Keratinocyte (primary cell): Measurements from ENCODE around the gene ERC2.

Experiments
- EZH2 ChIP-seq: IDR thresholded peaks from one replicate; pipeline ENCODE4 v1.6.1; 2012; ENCODE audit warnings: inconsistent platforms, mild to moderate bottlenecking, low read length, moderate library complexity
- TF ChIP-seq, protein P1 (sequence below), 3 experiments: IDR thresholded peaks in 1 of 3; conservative IDR thresholded peaks in 1 of 3; optimal IDR thresholded peaks in 1 of 3; 2 replicates in 2 of 3; 3 replicates in 1 of 3; pipeline versions ENCODE3 to v1.5.1; 2011; ENCODE audit warnings: low read length in 3 of 3, mild to moderate bottlenecking in 3 of 3, moderate library complexity in 2 of 3, control low read depth in 1 of 3, inconsistent platforms in 1 of 3; ENCODE audit not compliant: insufficient read depth in 2 of 3; ENCODE audit errors: extremely low read depth in 1 of 3

DNA sequence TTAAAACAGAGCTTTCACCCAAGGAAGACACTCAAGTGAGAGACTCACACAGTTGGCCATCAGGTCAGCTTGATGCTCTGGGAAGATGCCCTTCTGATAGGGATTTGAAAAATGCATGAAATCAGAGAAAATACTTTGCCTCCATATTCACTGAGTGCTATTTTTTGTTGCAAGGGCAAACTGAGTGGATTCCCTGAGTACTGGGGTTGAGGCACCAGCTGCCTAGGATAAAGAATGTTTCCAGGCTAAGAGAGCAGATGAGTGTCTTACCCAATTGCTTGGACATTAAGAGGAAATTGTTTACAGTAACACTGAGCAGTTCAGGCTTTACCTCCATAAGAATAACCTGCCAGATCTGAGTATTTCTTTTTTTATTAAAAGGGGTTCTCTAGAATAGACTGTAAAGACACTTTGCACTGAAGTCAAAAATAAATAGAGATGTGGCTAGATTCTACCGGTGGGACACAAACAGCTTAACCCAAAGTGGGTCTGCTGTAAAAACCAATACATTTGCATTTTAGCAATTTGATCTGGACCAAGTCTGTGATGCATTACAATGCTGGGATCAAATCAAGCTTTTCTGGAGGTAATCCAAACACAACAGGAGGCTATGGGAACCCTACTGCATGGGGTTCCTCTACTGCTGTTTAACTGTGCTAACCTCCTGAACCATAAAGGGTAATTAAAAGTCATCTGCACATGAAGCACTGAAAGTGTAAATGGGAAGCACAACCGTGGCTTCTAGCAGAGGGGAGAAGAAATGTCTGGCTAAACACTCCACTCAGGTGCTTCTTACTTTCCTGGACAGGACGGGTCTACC is 742.4 kb downstream of the ERC2 start:
- TF ChIP-seq, protein P1, sequence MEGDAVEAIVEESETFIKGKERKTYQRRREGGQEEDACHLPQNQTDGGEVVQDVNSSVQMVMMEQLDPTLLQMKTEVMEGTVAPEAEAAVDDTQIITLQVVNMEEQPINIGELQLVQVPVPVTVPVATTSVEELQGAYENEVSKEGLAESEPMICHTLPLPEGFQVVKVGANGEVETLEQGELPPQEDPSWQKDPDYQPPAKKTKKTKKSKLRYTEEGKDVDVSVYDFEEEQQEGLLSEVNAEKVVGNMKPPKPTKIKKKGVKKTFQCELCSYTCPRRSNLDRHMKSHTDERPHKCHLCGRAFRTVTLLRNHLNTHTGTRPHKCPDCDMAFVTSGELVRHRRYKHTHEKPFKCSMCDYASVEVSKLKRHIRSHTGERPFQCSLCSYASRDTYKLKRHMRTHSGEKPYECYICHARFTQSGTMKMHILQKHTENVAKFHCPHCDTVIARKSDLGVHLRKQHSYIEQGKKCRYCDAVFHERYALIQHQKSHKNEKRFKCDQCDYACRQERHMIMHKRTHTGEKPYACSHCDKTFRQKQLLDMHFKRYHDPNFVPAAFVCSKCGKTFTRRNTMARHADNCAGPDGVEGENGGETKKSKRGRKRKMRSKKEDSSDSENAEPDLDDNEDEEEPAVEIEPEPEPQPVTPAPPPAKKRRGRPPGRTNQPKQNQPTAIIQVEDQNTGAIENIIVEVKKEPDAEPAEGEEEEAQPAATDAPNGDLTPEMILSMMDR (optimal IDR thresholded peaks at IDR 0.05 in 1 of 3, IDR thresholded peaks at IDR 0.05 in 1 of 3, conservative IDR thresholded peaks at IDR 0.05 in 1 of 3; ENCODE audit: extremely low read depth in 1 of 3, insufficient read depth in 2 of 3, low read length in 3 of 3): no peak
- no peak for TF ChIP-seq EZH2
